Activated T-cell treated with anti-CD3 and anti-CD28 coated beads, Interleukin-2, amount 50 U/mL, for 72 hours (primary cell): ENCODE results near the gene AP1B1. TPM values are rescaled to one million over a fixed set of nuclear protein-coding genes. Genes with fewer than 3 reads are reported as not detected.
"Not testable (repeated sequence)": the region's sequence is repeated elsewhere in the genome, so short reads cannot be mapped to it uniquely, and the experiment has no call there.

ENCODE experiments used
- ATAC-seq, 2 donors: fragments of 150-1000 bp; cut with Tn5 transposase; replicated peaks in 1 of 2; 2 replicates each; pipeline ENCODE4 v1.10.0; 2021; ENCODE audit warnings: moderate library complexity in 2 of 2, mild to moderate bottlenecking in 1 of 2
- DNase-seq, 2 donors: peaks; one replicate each; pipeline ENCODE4 v3.0.0; 2021 to 2022; ENCODE audit warnings: mixed read lengths in 1 of 2
- H3K27ac Mint-ChIP-seq: one replicate; pipeline ENCODE4 v1.8.0; 2022; ENCODE audit warnings: mild to moderate bottlenecking, moderate library complexity, mixed read lengths
- H3K27me3 Mint-ChIP-seq: one replicate; pipeline ENCODE4 v1.8.0; 2022; ENCODE audit warnings: low read depth, mixed read lengths
- H3K36me3 Mint-ChIP-seq, 2 donors: one replicate each; pipeline ENCODE4 v1.8.0; 2022; ENCODE audit warnings: mixed read lengths in 2 of 2, mild to moderate bottlenecking in 1 of 2; ENCODE audit not compliant: insufficient read depth in 2 of 2
- H3K4me1 Mint-ChIP-seq: one replicate; pipeline ENCODE4 v1.8.0; 2022; ENCODE audit warnings: low read depth, mixed read lengths
- H3K4me3 Mint-ChIP-seq, 2 donors: one replicate each; pipeline ENCODE4 v1.8.0; 2022; ENCODE audit warnings: mild to moderate bottlenecking in 2 of 2, mixed read lengths in 2 of 2, moderate library complexity in 2 of 2
- H3K9me3 Mint-ChIP-seq, 2 donors: one replicate each; pipeline ENCODE4 v1.8.0; 2022; ENCODE audit warnings: mixed read lengths in 2 of 2
- total RNA-seq, 2 donors: library from RNA; stranded (reverse); gene quantifications; one replicate each; pipeline ENCODE4 v1.2.3, GENCODE V29; 2022

The AP1B1 gene
- total RNA-seq, 2 donors from 2014 or later = 57.9 to 59.8 TPM

- H3K27ac Mint-ChIP-seq, ATAC-seq, DNase-seq, H3K36me3 Mint-ChIP-seq, H3K9me3 Mint-ChIP-seq, H3K4me1 Mint-ChIP-seq, H3K4me3 Mint-ChIP-seq: not testable (repeated sequence)
- H3K27me3 Mint-ChIP-seq = peaks cover 21% of the 10 kb centered on the region
Observed at GRCh38 chr22:29401538-29401937, 13.2 kb upstream of the AP1B1 start.

GRCh38 chr22:29400576-29400975 lies 12.2 kb upstream of the AP1B1 start:
- Mint-ChIP-seq H3K4me3 (no peak overlapping the region), H3K27ac (no peak overlapping the region), H3K4me1 (no peaks in the 10 kb centered on the region), H3K27me3 (peaks cover 21% of the 10 kb centered on the region), H3K36me3 (no peaks in the 10 kb centered on the region), H3K9me3 (no peaks in the 10 kb centered on the region)
- ATAC-seq (no peak), DNase-seq (no peak)

- Mint-ChIP-seq H3K27me3 (peaks cover 21% of the 10 kb centered on the region), H3K4me1 (peaks cover 11% of the 10 kb centered on the region), H3K27ac (no peak overlapping the region), H3K36me3 (no peaks in the 10 kb centered on the region), H3K4me3 (no peak overlapping the region), H3K9me3 (no peaks in the 10 kb centered on the region)
- ATAC-seq = no peak
- no peak for DNase-seq
Observed at GRCh38 chr22:29397791-29398190, 9.4 kb upstream of the AP1B1 start.

- no peak overlapping the region for H3K4me3 Mint-ChIP-seq
- peaks cover 11% of the 10 kb centered on the region for H3K4me1 Mint-ChIP-seq
- DNase-seq (no peak), ATAC-seq (no peak)
- peaks cover 6% of the 10 kb centered on the region for H3K27me3 Mint-ChIP-seq
- H3K27ac Mint-ChIP-seq = no peak overlapping the region
- H3K9me3 Mint-ChIP-seq = no peaks in the 10 kb centered on the region
- no peaks in the 10 kb centered on the region for H3K36me3 Mint-ChIP-seq
Observed at GRCh38 chr22:29396126-29396525, 7.8 kb upstream of the AP1B1 start.

- DNase-seq = peak; percentile 63 to 67
- Mint-ChIP-seq H3K9me3 (no peaks in the 10 kb centered on the region), H3K36me3 (no peaks in the 10 kb centered on the region), H3K27me3 (no peaks in the 10 kb centered on the region), H3K4me3 (no peak overlapping the region), H3K27ac (no peak overlapping the region), H3K4me1 (peaks cover 11% of the 10 kb centered on the region)
- peak; percentile 86 to 91 for ATAC-seq
Observed at GRCh38 chr22:29394931-29395581, 6.7 kb upstream of the AP1B1 start.

GRCh38 chr22:29393019-29393608 lies 4.7 kb upstream of the AP1B1 start:
- ATAC-seq (no peak), DNase-seq (no peak)
- Mint-ChIP-seq H3K4me1 (peaks cover 17% of the 10 kb centered on the region), H3K4me3 (no peak overlapping the region), H3K27me3 (no peaks in the 10 kb centered on the region), H3K9me3 (no peaks in the 10 kb centered on the region), H3K27ac (no peak overlapping the region), H3K36me3 (no peaks in the 10 kb centered on the region)

- no peaks in the 10 kb centered on the region for H3K36me3 Mint-ChIP-seq
- H3K4me3 Mint-ChIP-seq = no peak overlapping the region
- ATAC-seq (no peak), DNase-seq (no peak)
- peaks cover 30% of the 10 kb centered on the region for H3K4me1 Mint-ChIP-seq
- no peaks in the 10 kb centered on the region for H3K9me3 Mint-ChIP-seq
- no peaks in the 10 kb centered on the region for H3K27me3 Mint-ChIP-seq
- no peak overlapping the region for H3K27ac Mint-ChIP-seq
Observed at GRCh38 chr22:29391546-29391945, 3.2 kb upstream of the AP1B1 start.

- Mint-ChIP-seq H3K4me3 (no peak overlapping the region), H3K9me3 (no peaks in the 10 kb centered on the region), H3K36me3 (no peaks in the 10 kb centered on the region), H3K27ac (no peak overlapping the region), H3K4me1 (peaks cover 40% of the 10 kb centered on the region), H3K27me3 (no peaks in the 10 kb centered on the region)
- ATAC-seq (no peak), DNase-seq (no peak)
Observed at GRCh38 chr22:29390270-29390669, 1.9 kb upstream of the AP1B1 start.

GRCh38 chr22:29388759-29389090 lies 355 bp upstream of the AP1B1 start:
- no peak for DNase-seq
- Mint-ChIP-seq H3K27ac (peak overlapping the region; percentile 67), H3K36me3 (peaks cover 1 to 2% of the 10 kb centered on the region in 2 donors), H3K4me1 (peaks cover 41% of the 10 kb centered on the region), H3K9me3 (no peaks in the 10 kb centered on the region), H3K4me3 (peak overlapping the region; percentile 86 to 89), H3K27me3 (no peaks in the 10 kb centered on the region)
- ATAC-seq = peak; percentile 13 to 19

GRCh38 chr22:29386708-29387107 lies 1.7 kb downstream of the AP1B1 start:
- peak overlapping the region; percentile 48 for H3K27ac Mint-ChIP-seq
- no peak for ATAC-seq
- H3K27me3 Mint-ChIP-seq = no peaks in the 10 kb centered on the region
- peaks cover 54% of the 10 kb centered on the region for H3K4me1 Mint-ChIP-seq
- peaks cover 2 to 3% of the 10 kb centered on the region in 2 donors for H3K36me3 Mint-ChIP-seq
- no peaks in the 10 kb centered on the region for H3K9me3 Mint-ChIP-seq
- DNase-seq = no peak
- H3K4me3 Mint-ChIP-seq = peak overlapping the region; percentile 81 to 89

GRCh38 chr22:29385748-29386147 lies 2.6 kb downstream of the AP1B1 start:
- H3K27ac Mint-ChIP-seq = peak overlapping the region; percentile 6
- no peaks in the 10 kb centered on the region for H3K27me3 Mint-ChIP-seq
- H3K4me1 Mint-ChIP-seq = peaks cover 61% of the 10 kb centered on the region
- H3K4me3 Mint-ChIP-seq = peak overlapping the region in 1 of 2 donors; percentile 4
- no peaks in the 10 kb centered on the region for H3K9me3 Mint-ChIP-seq
- no peak for ATAC-seq
- no peak for DNase-seq
- peaks cover 2 to 7% of the 10 kb centered on the region in 2 donors for H3K36me3 Mint-ChIP-seq

- no peak for DNase-seq
- Mint-ChIP-seq H3K4me1 (peaks cover 65% of the 10 kb centered on the region), H3K4me3 (peak overlapping the region in 1 of 2 donors; percentile 4), H3K27me3 (no peaks in the 10 kb centered on the region), H3K9me3 (no peaks in the 10 kb centered on the region), H3K27ac (no peak overlapping the region), H3K36me3 (peaks cover 2 to 7% of the 10 kb centered on the region in 2 donors)
- ATAC-seq = no peak
Observed at GRCh38 chr22:29385151-29385704, 3.1 kb downstream of the AP1B1 start.

GRCh38 chr22:29383740-29384139 lies 4.6 kb downstream of the AP1B1 start:
- Mint-ChIP-seq H3K4me3 (no peak overlapping the region), H3K4me1 (peaks cover 63% of the 10 kb centered on the region), H3K27ac (no peak overlapping the region), H3K27me3 (no peaks in the 10 kb centered on the region), H3K36me3 (peaks cover 2 to 7% of the 10 kb centered on the region in 2 donors), H3K9me3 (no peaks in the 10 kb centered on the region)
- no peak for ATAC-seq
- no peak for DNase-seq
